OCI-LY1 (cell line): ENCODE data around the gene WWOX.

Experiments used
- CTCF ChIP-seq: fragments of 200-600 bp; sonication (generic), shearing (Covaris generic); IDR thresholded peaks from 2 replicates; pipeline ENCODE4 v1.5.1; 2017; ENCODE audit warnings: mild to moderate bottlenecking, antibody characterized with exemption, low read length, moderate library complexity, mixed read lengths
- EZH2 ChIP-seq: fragments of 200-600 bp; sonication (generic), shearing (Covaris generic); IDR thresholded peaks from 2 replicates; pipeline ENCODE4 v1.8.0; 2017; ENCODE audit warnings: borderline replicate concordance, mixed run types, mild to moderate bottlenecking, antibody characterized with exemption, low read length, moderate library complexity, mixed read lengths

DNA sequence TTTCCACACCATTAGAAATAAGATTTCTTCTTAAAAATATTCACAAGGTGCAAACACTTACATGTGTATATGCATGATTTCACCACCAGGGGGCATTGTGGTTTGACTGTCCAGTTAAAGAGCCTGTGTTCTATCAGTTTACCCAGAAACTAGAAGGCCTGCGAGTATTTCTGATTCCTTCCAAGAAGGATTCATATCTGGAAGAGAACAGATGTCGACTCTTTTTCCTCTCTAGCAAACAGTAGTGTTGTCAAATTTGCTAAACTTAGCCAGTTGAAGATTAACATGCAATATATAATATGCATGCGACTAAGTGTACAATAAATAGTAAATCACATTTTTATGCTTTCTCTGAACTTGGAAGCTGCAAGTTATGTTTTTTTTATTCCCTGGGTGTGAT is 404.1 kb downstream of the WWOX start:
- peak; percentile 70 for TF ChIP-seq CTCF
- no peak for TF ChIP-seq EZH2
